Neural cell (in vitro differentiated cells): ENCODE results near the gene OR5C1.

Source experiments
- EZH2 ChIP-seq: fragments of 200-600, 300-800 bp; shearing (Covaris generic), sonication (generic); IDR thresholded peaks from 2 replicates; pipeline ENCODE4 v1.6.1; 2014; ENCODE audit warnings: antibody characterized with exemption, low read length, borderline replicate concordance, mild to moderate bottlenecking; ENCODE audit not compliant: insufficient read depth, poor library complexity, severe bottlenecking
- MXI1 ChIP-seq: fragments of 450-650 bp; conservative IDR thresholded peaks from 2 replicates; pipeline ENCODE4 v1.6.1; 2014; ENCODE audit warnings: antibody characterized with exemption, mild to moderate bottlenecking; ENCODE audit not compliant: poor library complexity, severe bottlenecking
- POLR2AphosphoS5 ChIP-seq: IDR thresholded peaks from 2 replicates; pipeline ENCODE4 v1.6.1; 2012
- TAF1 ChIP-seq: IDR thresholded peaks from 2 replicates; pipeline ENCODE4 v1.6.1; 2012; ENCODE audit warnings: low read depth
- TF ChIP-seq, protein P1 (sequence below): fragments of 450-650 bp; IDR thresholded peaks from 2 replicates; pipeline ENCODE4 v1.5.1; 2014; ENCODE audit warnings: antibody characterized with exemption, mild to moderate bottlenecking, moderate library complexity; ENCODE audit not compliant: poor library complexity, severe bottlenecking
- TF ChIP-seq, protein P2 (sequence below): IDR thresholded peaks from 2 replicates; pipeline ENCODE4 v1.6.1; 2012; ENCODE audit warnings: borderline replicate concordance

DNA sequence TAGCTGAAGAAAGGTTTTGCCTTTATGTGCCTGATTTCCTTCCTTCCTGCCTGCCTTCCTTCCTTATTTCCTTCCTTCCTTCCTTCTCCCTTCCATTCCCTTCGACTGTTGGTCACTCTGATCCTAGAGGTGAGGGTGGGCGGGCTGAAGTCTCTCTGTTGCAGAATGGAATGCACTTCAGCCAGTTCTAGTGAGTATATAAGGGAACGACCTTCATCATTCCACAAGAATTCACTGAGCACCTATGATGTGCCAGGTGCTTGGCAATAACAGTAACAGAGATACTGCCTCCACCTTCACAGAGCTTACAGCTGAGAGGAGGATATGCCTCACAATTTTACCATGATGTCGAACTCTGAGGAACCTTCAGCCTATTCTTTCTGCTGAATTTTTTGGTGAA, 8.7 kb upstream of the OR5C1 start:
- TF ChIP-seq, protein P1, sequence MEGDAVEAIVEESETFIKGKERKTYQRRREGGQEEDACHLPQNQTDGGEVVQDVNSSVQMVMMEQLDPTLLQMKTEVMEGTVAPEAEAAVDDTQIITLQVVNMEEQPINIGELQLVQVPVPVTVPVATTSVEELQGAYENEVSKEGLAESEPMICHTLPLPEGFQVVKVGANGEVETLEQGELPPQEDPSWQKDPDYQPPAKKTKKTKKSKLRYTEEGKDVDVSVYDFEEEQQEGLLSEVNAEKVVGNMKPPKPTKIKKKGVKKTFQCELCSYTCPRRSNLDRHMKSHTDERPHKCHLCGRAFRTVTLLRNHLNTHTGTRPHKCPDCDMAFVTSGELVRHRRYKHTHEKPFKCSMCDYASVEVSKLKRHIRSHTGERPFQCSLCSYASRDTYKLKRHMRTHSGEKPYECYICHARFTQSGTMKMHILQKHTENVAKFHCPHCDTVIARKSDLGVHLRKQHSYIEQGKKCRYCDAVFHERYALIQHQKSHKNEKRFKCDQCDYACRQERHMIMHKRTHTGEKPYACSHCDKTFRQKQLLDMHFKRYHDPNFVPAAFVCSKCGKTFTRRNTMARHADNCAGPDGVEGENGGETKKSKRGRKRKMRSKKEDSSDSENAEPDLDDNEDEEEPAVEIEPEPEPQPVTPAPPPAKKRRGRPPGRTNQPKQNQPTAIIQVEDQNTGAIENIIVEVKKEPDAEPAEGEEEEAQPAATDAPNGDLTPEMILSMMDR, result no peak
- no peak for TF ChIP-seq POLR2AphosphoS5
- TF ChIP-seq, protein P2, sequence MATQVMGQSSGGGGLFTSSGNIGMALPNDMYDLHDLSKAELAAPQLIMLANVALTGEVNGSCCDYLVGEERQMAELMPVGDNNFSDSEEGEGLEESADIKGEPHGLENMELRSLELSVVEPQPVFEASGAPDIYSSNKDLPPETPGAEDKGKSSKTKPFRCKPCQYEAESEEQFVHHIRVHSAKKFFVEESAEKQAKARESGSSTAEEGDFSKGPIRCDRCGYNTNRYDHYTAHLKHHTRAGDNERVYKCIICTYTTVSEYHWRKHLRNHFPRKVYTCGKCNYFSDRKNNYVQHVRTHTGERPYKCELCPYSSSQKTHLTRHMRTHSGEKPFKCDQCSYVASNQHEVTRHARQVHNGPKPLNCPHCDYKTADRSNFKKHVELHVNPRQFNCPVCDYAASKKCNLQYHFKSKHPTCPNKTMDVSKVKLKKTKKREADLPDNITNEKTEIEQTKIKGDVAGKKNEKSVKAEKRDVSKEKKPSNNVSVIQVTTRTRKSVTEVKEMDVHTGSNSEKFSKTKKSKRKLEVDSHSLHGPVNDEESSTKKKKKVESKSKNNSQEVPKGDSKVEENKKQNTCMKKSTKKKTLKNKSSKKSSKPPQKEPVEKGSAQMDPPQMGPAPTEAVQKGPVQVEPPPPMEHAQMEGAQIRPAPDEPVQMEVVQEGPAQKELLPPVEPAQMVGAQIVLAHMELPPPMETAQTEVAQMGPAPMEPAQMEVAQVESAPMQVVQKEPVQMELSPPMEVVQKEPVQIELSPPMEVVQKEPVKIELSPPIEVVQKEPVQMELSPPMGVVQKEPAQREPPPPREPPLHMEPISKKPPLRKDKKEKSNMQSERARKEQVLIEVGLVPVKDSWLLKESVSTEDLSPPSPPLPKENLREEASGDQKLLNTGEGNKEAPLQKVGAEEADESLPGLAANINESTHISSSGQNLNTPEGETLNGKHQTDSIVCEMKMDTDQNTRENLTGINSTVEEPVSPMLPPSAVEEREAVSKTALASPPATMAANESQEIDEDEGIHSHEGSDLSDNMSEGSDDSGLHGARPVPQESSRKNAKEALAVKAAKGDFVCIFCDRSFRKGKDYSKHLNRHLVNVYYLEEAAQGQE, result no peak
- no peak for TF ChIP-seq EZH2
- TF ChIP-seq MXI1, result no peak
- no peak for TF ChIP-seq TAF1
